ENCODE data around the gene PIK3CD. TPM values are rescaled to one million over a fixed set of nuclear protein-coding genes. Genes with fewer than 3 reads are reported as not detected.

Gene PIK3CD
- total and polyA plus RNA-seq, 10 donors, result 26.8 to 186 (median 100.0) TPM

DNA sequence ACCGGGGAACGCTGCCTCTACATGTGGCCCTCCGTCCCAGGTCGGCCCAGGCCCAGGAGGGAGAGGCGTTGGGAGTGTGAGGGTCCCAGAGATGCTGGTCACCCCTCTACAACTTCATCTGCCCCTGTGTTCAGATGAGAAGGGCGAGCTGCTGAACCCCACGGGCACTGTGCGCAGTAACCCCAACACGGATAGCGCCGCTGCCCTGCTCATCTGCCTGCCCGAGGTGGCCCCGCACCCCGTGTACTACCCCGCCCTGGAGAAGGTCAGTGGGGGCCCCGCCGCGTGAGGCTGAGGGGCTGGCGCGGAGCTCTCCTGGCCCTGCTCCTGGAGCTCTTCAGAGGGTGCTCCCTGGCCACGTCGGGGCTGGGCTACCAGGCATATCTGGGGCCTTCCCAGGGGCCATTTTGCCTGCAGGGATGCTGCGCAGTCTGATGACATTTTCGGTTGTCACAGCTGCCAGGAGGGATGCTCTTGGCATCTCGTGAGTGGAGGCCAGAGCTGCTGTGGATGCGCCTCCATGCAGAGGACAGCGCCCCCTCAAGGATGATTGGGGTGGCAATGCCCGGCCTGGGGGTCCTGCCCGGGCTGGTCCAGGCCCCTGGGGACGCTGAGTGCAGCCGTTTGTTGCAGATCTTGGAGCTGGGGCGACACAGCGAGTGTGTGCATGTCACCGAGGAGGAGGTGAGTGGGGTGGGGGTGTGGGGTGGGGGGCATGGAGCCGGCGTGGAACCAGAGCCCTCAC is 68.6 kb downstream of the PIK3CD start:
- Histone ChIP-seq H3K27ac (peak overlapping the region in 5 of 8 donors; percentile 36 to 97 (median 90)), H3K9me3 (peaks cover 0 to 10% (median 7%) of the 10 kb centered on the region in 8 donors), H3K4me3 (no peak overlapping the region), H3K36me3 (peaks cover 10 to 100% (median 88%) of the 10 kb centered on the region in 6 donors), H3K4me1 (peaks cover 21 to 89% (median 66%) of the 10 kb centered on the region in 6 donors), H3K27me3 (replicated peaks in 1 of 7) (peaks cover 0 to 11% (median 0%) of the 10 kb centered on the region in 7 donors)
- TF ChIP-seq, protein P1, sequence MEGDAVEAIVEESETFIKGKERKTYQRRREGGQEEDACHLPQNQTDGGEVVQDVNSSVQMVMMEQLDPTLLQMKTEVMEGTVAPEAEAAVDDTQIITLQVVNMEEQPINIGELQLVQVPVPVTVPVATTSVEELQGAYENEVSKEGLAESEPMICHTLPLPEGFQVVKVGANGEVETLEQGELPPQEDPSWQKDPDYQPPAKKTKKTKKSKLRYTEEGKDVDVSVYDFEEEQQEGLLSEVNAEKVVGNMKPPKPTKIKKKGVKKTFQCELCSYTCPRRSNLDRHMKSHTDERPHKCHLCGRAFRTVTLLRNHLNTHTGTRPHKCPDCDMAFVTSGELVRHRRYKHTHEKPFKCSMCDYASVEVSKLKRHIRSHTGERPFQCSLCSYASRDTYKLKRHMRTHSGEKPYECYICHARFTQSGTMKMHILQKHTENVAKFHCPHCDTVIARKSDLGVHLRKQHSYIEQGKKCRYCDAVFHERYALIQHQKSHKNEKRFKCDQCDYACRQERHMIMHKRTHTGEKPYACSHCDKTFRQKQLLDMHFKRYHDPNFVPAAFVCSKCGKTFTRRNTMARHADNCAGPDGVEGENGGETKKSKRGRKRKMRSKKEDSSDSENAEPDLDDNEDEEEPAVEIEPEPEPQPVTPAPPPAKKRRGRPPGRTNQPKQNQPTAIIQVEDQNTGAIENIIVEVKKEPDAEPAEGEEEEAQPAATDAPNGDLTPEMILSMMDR (IDR thresholded peaks at IDR 0.05 in 8 of 11, conservative IDR thresholded peaks at IDR 0.05 in 3 of 11), result peak in 1 of 11 experiments; percentile 15
- TF ChIP-seq POLR2AphosphoS5 (IDR thresholded peaks at IDR 0.05) (peak in 2 of 3 donors; percentile 16 to 72), POLR2A (IDR thresholded peaks at IDR 0.05) (no peak)
- intact Hi-C loops (cut with DNase I; ENCODE audit: low total_unique reads), result loop anchor here (10.0 kb wide), 1 partner anchor 145 kb away; no protein-coding TSS in a partner anchor
- 90 to 95% (median 94%) methylated on average over 15 to 36 of the region's 36 CpGs for WGBS, 5 donors
- peak; percentile 74 for DNase-seq

DNA sequence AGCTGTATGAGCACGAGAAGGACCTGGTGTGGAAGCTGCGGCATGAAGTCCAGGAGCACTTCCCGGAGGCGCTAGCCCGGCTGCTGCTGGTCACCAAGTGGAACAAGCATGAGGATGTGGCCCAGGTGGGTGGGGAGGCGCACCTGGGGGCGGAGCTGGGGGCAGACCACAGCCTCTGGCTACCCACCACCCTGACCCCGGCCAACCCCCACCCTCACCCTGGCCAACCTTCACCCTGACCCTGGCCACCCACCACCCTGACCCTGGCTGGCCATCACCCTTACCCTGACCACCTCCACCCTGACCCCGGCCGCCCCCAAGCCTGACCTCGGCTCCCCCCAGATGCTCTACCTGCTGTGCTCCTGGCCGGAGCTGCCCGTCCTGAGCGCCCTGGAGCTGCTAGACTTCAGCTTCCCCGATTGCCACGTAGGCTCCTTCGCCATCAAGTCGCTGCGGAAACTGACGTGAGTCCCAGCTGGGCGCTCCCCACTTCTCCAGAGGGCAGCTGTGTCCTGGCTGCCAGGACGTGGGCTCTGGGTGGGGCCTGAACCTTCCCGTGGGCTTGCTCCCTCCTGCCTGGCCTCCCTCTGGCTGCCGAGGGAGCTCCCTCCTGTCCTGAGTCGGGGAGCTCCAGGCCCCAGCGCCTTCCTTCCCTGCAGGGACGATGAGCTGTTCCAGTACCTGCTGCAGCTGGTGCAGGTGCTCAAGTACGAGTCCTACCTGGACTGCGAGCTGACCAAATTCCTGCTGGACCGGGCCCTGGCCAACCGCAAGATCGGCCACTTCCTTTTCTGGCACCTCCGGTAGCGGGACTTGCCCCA is 69.5 kb downstream of the PIK3CD start:
- H3K36me3 ChIP-seq, result peaks cover 10 to 100% (median 88%) of the 10 kb centered on the region in 6 donors
- no peak overlapping the region for H3K4me3 ChIP-seq
- H3K4me1 ChIP-seq, result peaks cover 19 to 85% (median 57%) of the 10 kb centered on the region in 6 donors
- peak; percentile 75 for DNase-seq
- 86 to 90% (median 88%) methylated on average over 25 to 34 of the region's 34 CpGs for WGBS, 5 donors
- no peak for TF ChIP-seq POLR2A (IDR thresholded peaks at IDR 0.05)
- peaks cover 0 to 10% (median 7%) of the 10 kb centered on the region in 8 donors for H3K9me3 ChIP-seq
- H3K27me3 ChIP-seq (replicated peaks in 1 of 7), result peaks cover 0 to 11% (median 0%) of the 10 kb centered on the region in 7 donors
- peak overlapping the region; percentile 15 to 97 (median 34) for H3K27ac ChIP-seq
- intact Hi-C loops (cut with DNase I; ENCODE audit: low total_unique reads), result loop anchor here (10.0 kb wide), 1 partner anchor 144 kb away; no protein-coding TSS in a partner anchor

DNA sequence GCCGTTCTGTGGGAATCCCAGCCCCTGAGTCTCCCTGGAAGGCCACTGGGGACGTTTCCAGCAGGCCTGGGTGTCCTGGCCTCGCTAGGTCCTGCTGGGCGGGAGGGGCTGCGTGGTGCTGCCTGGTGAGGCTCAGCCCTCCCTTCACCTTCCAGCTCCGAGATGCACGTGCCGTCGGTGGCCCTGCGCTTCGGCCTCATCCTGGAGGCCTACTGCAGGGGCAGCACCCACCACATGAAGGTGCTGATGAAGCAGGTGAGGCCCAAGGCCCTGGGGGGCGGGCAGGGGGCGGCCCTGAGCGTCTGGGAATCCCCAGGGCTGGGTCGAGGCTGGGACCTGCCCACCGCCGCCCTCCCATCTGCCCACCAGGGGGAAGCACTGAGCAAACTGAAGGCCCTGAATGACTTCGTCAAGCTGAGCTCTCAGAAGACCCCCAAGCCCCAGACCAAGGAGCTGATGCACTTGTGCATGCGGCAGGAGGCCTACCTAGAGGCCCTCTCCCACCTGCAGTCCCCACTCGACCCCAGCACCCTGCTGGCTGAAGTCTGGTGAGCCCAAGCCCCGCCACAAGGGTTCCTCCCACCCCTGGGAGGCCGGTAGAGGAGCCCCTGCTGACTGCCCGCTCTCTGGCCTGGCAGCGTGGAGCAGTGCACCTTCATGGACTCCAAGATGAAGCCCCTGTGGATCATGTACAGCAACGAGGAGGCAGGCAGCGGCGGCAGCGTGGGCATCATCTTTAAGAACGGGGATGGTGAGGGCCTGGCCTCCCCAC is 70.3 kb downstream of the PIK3CD start:
- intact Hi-C loops (cut with DNase I; ENCODE audit: low total_unique reads), result loop anchor here (10.0 kb wide), 1 partner anchor 143 kb away; no protein-coding TSS in a partner anchor
- H3K27me3 ChIP-seq (replicated peaks in 1 of 7), result peaks cover 0 to 11% (median 0%) of the 10 kb centered on the region in 7 donors
- H3K4me1 ChIP-seq, result peaks cover 12 to 79% (median 49%) of the 10 kb centered on the region in 6 donors
- peaks cover 10 to 100% (median 88%) of the 10 kb centered on the region in 6 donors for H3K36me3 ChIP-seq
- peak; percentile 89 for DNase-seq
- H3K27ac ChIP-seq, result peak overlapping the region; percentile 15 to 97 (median 34)
- 63 to 88% (median 73%) methylated on average over 7 to 29 of the region's 29 CpGs for WGBS, 5 donors
- H3K4me3 ChIP-seq, result no peak overlapping the region
- H3K9me3 ChIP-seq, result peaks cover 0 to 10% (median 7%) of the 10 kb centered on the region in 8 donors
- no peak for TF ChIP-seq POLR2A (IDR thresholded peaks at IDR 0.05)
- TF ChIP-seq, protein P1 (IDR thresholded peaks at IDR 0.05 in 8 of 11, conservative IDR thresholded peaks at IDR 0.05 in 3 of 11), result peak; percentile 37 to 93 (median 82)
- peak in 2 of 3 donors; percentile 26 to 73 for TF ChIP-seq POLR2AphosphoS5 (IDR thresholded peaks at IDR 0.05)

DNA sequence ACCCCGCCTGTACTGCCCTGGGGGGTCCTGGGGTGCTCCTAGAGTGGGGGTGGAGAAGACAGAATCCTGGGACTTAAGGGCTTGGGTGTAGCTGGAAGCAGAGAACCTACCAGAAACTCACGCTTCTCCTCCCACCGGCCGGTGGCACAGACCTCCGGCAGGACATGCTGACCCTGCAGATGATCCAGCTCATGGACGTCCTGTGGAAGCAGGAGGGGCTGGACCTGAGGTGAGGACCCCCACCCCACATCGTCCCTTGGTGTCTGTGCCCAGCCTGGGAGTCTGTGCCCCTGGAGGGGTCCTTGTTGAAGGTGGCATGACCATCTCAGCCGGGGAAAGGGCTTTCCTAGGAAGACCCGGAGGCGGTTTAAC is 70.8 kb downstream of the PIK3CD start:
- TF ChIP-seq, protein P1 (IDR thresholded peaks at IDR 0.05 in 8 of 11, conservative IDR thresholded peaks at IDR 0.05 in 3 of 11), result no peak
- TF ChIP-seq POLR2A (IDR thresholded peaks at IDR 0.05) (no peak), POLR2AphosphoS5 (IDR thresholded peaks at IDR 0.05) (no peak)
- peaks cover 0 to 11% (median 0%) of the 10 kb centered on the region in 7 donors for H3K27me3 ChIP-seq (replicated peaks in 1 of 7)
- peaks cover 0 to 10% (median 7%) of the 10 kb centered on the region in 8 donors for H3K9me3 ChIP-seq
- peaks cover 10 to 100% (median 91%) of the 10 kb centered on the region in 6 donors for H3K36me3 ChIP-seq
- peak overlapping the region in 3 of 8 donors; percentile 90 to 97 (median 90) for H3K27ac ChIP-seq
- intact Hi-C loops (cut with DNase I; ENCODE audit: low total_unique reads), result loop anchor here (10.0 kb wide), 1 partner anchor 142 kb away; no protein-coding TSS in a partner anchor
- no peak overlapping the region for H3K4me3 ChIP-seq
- no peak for DNase-seq
- 89 to 100% (median 95%) methylated on average over 5 to 10 of the region's 10 CpGs for WGBS, 5 donors
- peaks cover 12 to 77% (median 44%) of the 10 kb centered on the region in 6 donors for H3K4me1 ChIP-seq
